Left ventricle myocardium inferior (tissue), 1 donor: Measurements from ENCODE around the gene PTCD1. TPM values are rescaled to one million over a fixed set of nuclear protein-coding genes. Genes with fewer than 3 reads are reported as not detected.
A peak's percentile ranks its signal among the peaks of the same experiment; 100 is the strongest.

ENCODE experiments used
- DNase-seq: peaks from one replicate; pipeline ENCODE4 v3.0.0-alpha.2; 2020
- H3K27ac ChIP-seq: fragments of 200-600 bp; replicated peaks from 2 replicates; pipeline ENCODE4 v1.8.0; 2021
- H3K27me3 ChIP-seq: fragments of 200-600 bp; 2 replicates; pipeline ENCODE4 v1.8.0; 2021; ENCODE audit warnings: low read depth
- H3K36me3 ChIP-seq: fragments of 200-600 bp; 2 replicates; pipeline ENCODE4 v1.8.0; 2021
- H3K4me1 ChIP-seq: fragments of 200-600 bp; 2 replicates; pipeline ENCODE4 v1.8.0; 2021
- H3K4me3 ChIP-seq: fragments of 200-600 bp; 2 replicates; pipeline ENCODE4 v1.8.0; 2021; ENCODE audit warnings: mild to moderate bottlenecking, moderate library complexity
- H3K9me3 ChIP-seq: fragments of 200-600 bp; replicated peaks from 2 replicates; pipeline ENCODE4 v1.8.0; 2021
- CTCF ChIP-seq: fragments of 200-600 bp; IDR thresholded peaks from 2 replicates; pipeline ENCODE4 v1.8.0; 2021; ENCODE audit warnings: antibody characterized with exemption, mild to moderate bottlenecking, borderline replicate concordance
- intact Hi-C: fragments of 100-400 bp; cut with micrococcal nuclease; formaldehyde crosslinking; loops from one replicate; pipeline ENCODE4 v1.11.0; 2022
- total RNA-seq: library from RNA; stranded (reverse); fragmentation: NEBNext Ultra II Directional; extraction: Animal tissue kit (Norgen Biotek cat#: 25700); gene quantifications from one replicate; pipeline ENCODE4 v1.2.1, GENCODE V29; 2021
- donor health status: DM: no; HTN: yes; CAD: no; lungs with severe emphysema.

PTCD1 gene
- total RNA-seq, 1 donor from 2014 or later = 4.3 TPM

- Histone ChIP-seq H3K4me1 (peaks cover 18% of the 10 kb centered on the region), H3K4me3 (no peak overlapping the region), H3K27me3 (no peaks in the 10 kb centered on the region), H3K27ac (no peak overlapping the region), H3K36me3 (peaks cover 57% of the 10 kb centered on the region), H3K9me3 (no peaks in the 10 kb centered on the region)
- no peak for TF ChIP-seq CTCF
- intact Hi-C loops = no loop called here
- no peak for DNase-seq
Observed at GRCh38 chr7:99385564-99385963, 53.0 kb downstream of the PTCD1 start.

GRCh38 chr7:99384523-99384922 is 54.1 kb downstream of the PTCD1 start:
- intact Hi-C loops = no loop called here
- Histone ChIP-seq H3K27ac (no peak overlapping the region), H3K4me3 (no peak overlapping the region), H3K4me1 (peaks cover 28% of the 10 kb centered on the region), H3K27me3 (no peaks in the 10 kb centered on the region), H3K9me3 (no peaks in the 10 kb centered on the region), H3K36me3 (peaks cover 47% of the 10 kb centered on the region)
- DNase-seq = no peak
- no peak for TF ChIP-seq CTCF

GRCh38 chr7:99383791-99384370 is 54.7 kb downstream of the PTCD1 start:
- DNase-seq = no peak
- Histone ChIP-seq H3K27me3 (no peaks in the 10 kb centered on the region), H3K4me1 (peaks cover 34% of the 10 kb centered on the region), H3K4me3 (no peak overlapping the region), H3K9me3 (no peaks in the 10 kb centered on the region), H3K27ac (no peak overlapping the region), H3K36me3 (peaks cover 40% of the 10 kb centered on the region)
- TF ChIP-seq CTCF = no peak
- intact Hi-C loops = no loop called here

GRCh38 chr7:99383203-99383602 is 55.4 kb downstream of the PTCD1 start:
- intact Hi-C loops = no loop called here
- no peaks in the 10 kb centered on the region for H3K27me3 ChIP-seq
- H3K4me1 ChIP-seq = peaks cover 41% of the 10 kb centered on the region

GRCh38 chr7:99381664-99382075 is 56.9 kb downstream of the PTCD1 start:
- Histone ChIP-seq H3K27ac (peak overlapping the region; percentile 91), H3K4me3 (no peak overlapping the region), H3K9me3 (no peaks in the 10 kb centered on the region), H3K4me1 (peaks cover 54% of the 10 kb centered on the region), H3K36me3 (peaks cover 35% of the 10 kb centered on the region), H3K27me3 (no peaks in the 10 kb centered on the region)
- DNase-seq = no peak
- intact Hi-C loops = no loop called here
- TF ChIP-seq CTCF = no peak

More at GRCh38 chr7:99383203-99383602, 55.4 kb downstream of the PTCD1 start:
- DNase-seq = no peak
- Histone ChIP-seq H3K36me3 (peaks cover 37% of the 10 kb centered on the region), H3K4me3 (no peak overlapping the region), H3K9me3 (no peaks in the 10 kb centered on the region), H3K27ac (no peak overlapping the region)
- no peak for TF ChIP-seq CTCF
